K562 (cell line): ENCODE measurements around the gene PUS10.

Experiments used
- ELF1 ChIP-seq: fragments of 200-800 bp; sonication (Bioruptor generic); IDR thresholded peaks from 2 replicates; pipeline ENCODE4 v1.6.1; 2016; ENCODE audit warnings: missing genetic modification characterization, missing compliant biosample characterization
- GATA2 ChIP-seq: sonication (generic); formaldehyde crosslinking; IDR thresholded peaks from 2 replicates; pipeline ENCODE4 v1.4.0; 2020; ENCODE audit warnings: mild to moderate bottlenecking, missing genetic modification reagents
- NFE2L1 ChIP-seq: fragments of 450-650 bp; IDR thresholded peaks from 2 replicates; pipeline ENCODE4 v1.6.1; 2016; ENCODE audit warnings: missing genetic modification characterization, low read depth, mild to moderate bottlenecking, missing compliant biosample characterization, moderate library complexity, borderline replicate concordance
- NRF1 ChIP-seq, 2 experiments: fragments of 450-650 bp; IDR thresholded peaks in 1 of 2; conservative IDR thresholded peaks in 1 of 2; 2 replicates each; pipeline ENCODE4 v1.6.1; 2014; ENCODE audit warnings: mild to moderate bottlenecking in 2 of 2
- PTBP1 ChIP-seq: fragments of 200-400 bp; formaldehyde crosslinking; IDR thresholded peaks from 2 replicates; pipeline ENCODE4 v1.6.1; 2017; ENCODE audit warnings: low read depth, low read length
- RBFOX2 ChIP-seq: fragments of 200-400 bp; formaldehyde crosslinking; IDR thresholded peaks from 2 replicates; pipeline ENCODE4 v1.6.1; 2017; ENCODE audit warnings: low read depth, mild to moderate bottlenecking, low read length, moderate library complexity

DNA sequence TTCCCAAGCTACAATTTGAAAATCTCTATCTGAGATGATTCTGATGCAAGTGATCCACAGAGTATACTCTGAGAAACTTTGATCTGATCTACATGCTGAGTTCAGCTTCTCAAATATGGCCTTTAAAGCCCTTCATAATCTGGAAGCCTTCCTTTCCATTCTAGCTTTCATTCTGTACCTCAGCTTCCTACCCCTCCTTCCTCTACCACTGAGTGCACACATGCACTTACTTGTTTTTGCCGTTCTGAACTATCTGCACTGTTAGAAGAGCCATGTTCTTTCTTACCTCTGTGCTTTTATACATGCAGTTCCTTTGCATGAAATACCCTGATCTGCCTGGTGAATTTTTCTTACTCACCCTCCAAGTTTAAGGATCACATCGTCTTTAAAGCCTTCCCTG, 111.7 kb downstream of the PUS10 start:
- TF ChIP-seq ELF1 (tag) = no peak
- TF ChIP-seq NRF1 (conservative IDR thresholded peaks at IDR 0.05 in 1 of 2, IDR thresholded peaks at IDR 0.05 in 1 of 2) = no peak
- no peak for TF ChIP-seq RBFOX2
- TF ChIP-seq GATA2 (CRISPR knock-in tag) = no peak
- TF ChIP-seq NFE2L1 (tag) = no peak
- TF ChIP-seq PTBP1 = no peak
